Fibroblast of lung (primary cell): ENCODE measurements around the gene RGS7. TPM values are rescaled to one million over a fixed set of nuclear protein-coding genes. Genes with fewer than 3 reads are reported as not detected.

ENCODE experiments used
- DNase-seq, 2 donors: peaks; one replicate each; pipeline versions ENCODE4 v3.0.0 to v3.0.0-alpha.2; 2010; ENCODE audit warnings: low read depth in 2 of 2
- H2AFZ ChIP-seq: 2 replicates; pipeline ENCODE4 v1.5.1; 2012; ENCODE audit warnings: low read length, control low read depth, inconsistent platforms
- H3K27ac ChIP-seq: 2 replicates; pipeline ENCODE4 v1.5.1; 2011; ENCODE audit warnings: low read length, control low read depth; ENCODE audit not compliant: insufficient read depth
- H3K27me3 ChIP-seq: 2 replicates; pipeline ENCODE4 v1.5.1; 2011; ENCODE audit warnings: mild to moderate bottlenecking, low read length; ENCODE audit not compliant: control insufficient read depth, insufficient read depth
- H3K36me3 ChIP-seq: 2 replicates; pipeline ENCODE4 v1.5.1; 2011; ENCODE audit warnings: low read length; ENCODE audit not compliant: control insufficient read depth, insufficient read depth
- H3K4me1 ChIP-seq: 2 replicates; pipeline ENCODE4 v1.5.1; 2011; ENCODE audit warnings: low read length; ENCODE audit not compliant: control insufficient read depth, insufficient read depth; ENCODE audit errors: extremely low read depth
- H3K4me2 ChIP-seq: 2 replicates; pipeline ENCODE4 v1.5.1; 2011; ENCODE audit warnings: low read length, control low read depth; ENCODE audit not compliant: insufficient read depth; ENCODE audit errors: extremely low read depth
- H3K4me3 ChIP-seq, 4 experiments: fragments of 200-600 bp in 1 of 4; sonication (generic) in 1 of 4; replicated peaks in 1 of 4; 2 replicates each; pipeline ENCODE4 v1.5.1; 2011 to 2016; ENCODE audit warnings: low read length in 4 of 4, low read depth in 3 of 4, mild to moderate bottlenecking in 3 of 4, control low read depth in 2 of 4, inconsistent platforms in 1 of 4, mixed read lengths in 1 of 4; ENCODE audit not compliant: insufficient read depth in 1 of 4; ENCODE audit errors: control extremely low read depth in 1 of 4
- H3K79me2 ChIP-seq: 2 replicates; pipeline ENCODE4 v1.5.1; 2012; ENCODE audit warnings: mild to moderate bottlenecking, low read length, inconsistent platforms; ENCODE audit not compliant: control insufficient read depth, insufficient read depth
- H3K9ac ChIP-seq: 2 replicates; pipeline ENCODE4 v1.5.1; 2011; ENCODE audit warnings: mild to moderate bottlenecking, low read length, control low read depth; ENCODE audit not compliant: insufficient read depth
- H3K9me3 ChIP-seq: 2 replicates; pipeline ENCODE4 v1.5.1; 2012; ENCODE audit warnings: low read depth, low read length; ENCODE audit not compliant: control insufficient read depth, insufficient read depth
- H4K20me1 ChIP-seq: 2 replicates; pipeline ENCODE4 v1.5.1; 2011; ENCODE audit warnings: low read length; ENCODE audit not compliant: control insufficient read depth, insufficient read depth; ENCODE audit errors: extremely low read depth
- CTCF ChIP-seq, 2 donors: IDR thresholded peaks in 1 of 2; conservative IDR thresholded peaks in 1 of 2; 1 replicate in 1 of 2; 2 replicates in 1 of 2; pipeline ENCODE4 v1.5.1; 2011 to 2012; ENCODE audit warnings: low read length in 2 of 2, control low read depth in 1 of 2, inconsistent platforms in 1 of 2, low read depth in 1 of 2, mild to moderate bottlenecking in 1 of 2
- EZH2 ChIP-seq: IDR thresholded peaks from 2 replicates; pipeline ENCODE4 v1.5.1; 2012; ENCODE audit warnings: low read length, control low read depth, mild to moderate bottlenecking; ENCODE audit errors: missing control alignments
- polyA plus RNA-seq, 2 donors: library from polyadenylated mRNA; depleted of rRNA in 1 of 2; stranded (reverse) in 1 of 2; unstranded in 1 of 2; fragments of >200 nt; gene quantifications; 2 replicates each; pipeline ENCODE4 v1.2.1, GENCODE V29; 2011 to 2012; ENCODE audit warnings: missing spikeins in 1 of 2
- total RNA-seq: library from RNA; depleted of rRNA; stranded (reverse); fragments of >200 nt; gene quantifications from 2 replicates; pipeline ENCODE4 v1.2.1, GENCODE V29; 2014

RGS7 gene
- total and polyA plus RNA-seq, 2 donors (not counting 1 experiment from before 2014, with no cell fraction given), result 3.6 to 4.2 TPM

DNA sequence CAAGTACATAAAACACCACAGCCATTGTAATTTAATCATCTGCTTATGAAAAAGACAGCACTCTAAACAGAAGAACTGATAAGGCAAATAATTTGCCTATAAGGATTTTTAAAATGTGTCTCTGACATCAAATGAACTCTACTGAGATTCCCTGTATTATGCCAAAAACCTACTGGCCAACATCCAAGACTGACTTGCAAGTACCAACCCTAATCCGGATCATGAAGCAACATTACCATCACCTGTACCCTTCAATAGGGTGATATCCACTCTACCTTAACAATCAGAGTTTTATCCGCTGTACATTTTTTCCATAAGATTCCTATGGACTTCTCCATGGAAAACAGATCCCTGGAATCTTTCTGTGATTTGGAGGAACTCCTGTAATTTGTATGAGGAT, 4.6 kb downstream of the RGS7 start:
- Histone ChIP-seq H3K4me3 (no peak overlapping the region), H3K79me2 (no peaks in the 10 kb centered on the region), H3K36me3 (no peaks in the 10 kb centered on the region), H3K9me3 (no peaks in the 10 kb centered on the region), H3K27me3 (no peaks in the 10 kb centered on the region), H3K9ac (no peak overlapping the region), H2AFZ (no peak overlapping the region), H3K4me1 (no peaks in the 10 kb centered on the region), H3K27ac (no peak overlapping the region), H4K20me1 (no peaks in the 10 kb centered on the region), H3K4me2 (no peak overlapping the region)
- no peak for DNase-seq
- TF ChIP-seq EZH2, result no peak
- TF ChIP-seq CTCF (conservative IDR thresholded peaks at IDR 0.05 in 1 of 2, IDR thresholded peaks at IDR 0.05 in 1 of 2; ENCODE audit: low read depth in 1 of 2, low read length in 2 of 2), result no peak

- Histone ChIP-seq H2AFZ (no peak overlapping the region), H3K27ac (no peak overlapping the region), H3K4me3 (no peak overlapping the region), H3K9me3 (no peaks in the 10 kb centered on the region), H3K4me2 (no peak overlapping the region), H4K20me1 (no peaks in the 10 kb centered on the region), H3K36me3 (no peaks in the 10 kb centered on the region), H3K4me1 (no peaks in the 10 kb centered on the region), H3K27me3 (no peaks in the 10 kb centered on the region), H3K79me2 (no peaks in the 10 kb centered on the region), H3K9ac (no peak overlapping the region)
- no peak for TF ChIP-seq EZH2
- no peak for TF ChIP-seq CTCF (conservative IDR thresholded peaks at IDR 0.05 in 1 of 2, IDR thresholded peaks at IDR 0.05 in 1 of 2; ENCODE audit: low read depth in 1 of 2, low read length in 2 of 2)
- no peak for DNase-seq
Observed at GRCh38 chr1:241351841-241352240, 5.2 kb downstream of the RGS7 start.

DNA sequence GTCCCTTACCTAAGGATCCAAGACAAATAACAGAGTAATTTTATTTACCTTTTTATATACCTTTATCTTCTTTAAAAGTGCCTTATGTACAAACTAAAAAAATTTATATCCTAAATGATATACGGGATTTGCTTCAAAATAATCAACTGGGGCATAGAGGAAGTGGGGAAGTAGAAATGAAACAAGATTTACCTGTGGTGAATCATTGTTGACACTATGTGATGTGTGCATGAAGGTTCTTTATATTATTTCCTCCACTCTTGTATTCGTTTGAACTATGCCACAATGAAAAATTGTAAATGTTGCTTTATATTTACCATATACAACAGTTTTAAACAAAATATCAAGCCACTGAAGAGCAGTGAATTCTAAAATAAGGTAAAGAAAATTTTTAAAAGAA, 13.0 kb downstream of the RGS7 start:
- H3K9me3 ChIP-seq, result no peaks in the 10 kb centered on the region
- no peaks in the 10 kb centered on the region for H3K27me3 ChIP-seq
- DNase-seq, result no peak
- no peaks in the 10 kb centered on the region for H3K4me1 ChIP-seq
- no peak overlapping the region for H3K4me3 ChIP-seq
- H3K9ac ChIP-seq, result no peak overlapping the region
- no peaks in the 10 kb centered on the region for H4K20me1 ChIP-seq
- no peaks in the 10 kb centered on the region for H3K36me3 ChIP-seq
- no peaks in the 10 kb centered on the region for H3K79me2 ChIP-seq
- H2AFZ ChIP-seq, result no peak overlapping the region
- no peak overlapping the region for H3K27ac ChIP-seq
- TF ChIP-seq CTCF (conservative IDR thresholded peaks at IDR 0.05 in 1 of 2, IDR thresholded peaks at IDR 0.05 in 1 of 2; ENCODE audit: low read depth in 1 of 2, low read length in 2 of 2) (no peak), EZH2 (no peak)
- no peak overlapping the region for H3K4me2 ChIP-seq
